Epithelial cell of esophagus (primary cell): ENCODE data around the gene OAS3.
A peak's percentile ranks its signal among the peaks of the same experiment; 100 is the strongest.

Experiments
- DNase-seq: peaks from one replicate; pipeline ENCODE4 v3.0.0; 2010; ENCODE audit warnings: low read depth
- H3K4me3 ChIP-seq: 2 replicates; pipeline ENCODE4 v1.5.1; 2011; ENCODE audit warnings: mild to moderate bottlenecking, low read length, control low read depth
- CTCF ChIP-seq: IDR thresholded peaks from 2 replicates; pipeline ENCODE4 v1.5.1; 2011; ENCODE audit warnings: low read depth, mild to moderate bottlenecking, low read length, control low read depth, inconsistent platforms; ENCODE audit not compliant: insufficient read depth; ENCODE audit errors: missing control alignments

The OAS3 gene

GRCh38 chr12:113010701-113011100 is 72.4 kb downstream of the OAS3 start:
- DNase-seq: no peak
- H3K4me3 ChIP-seq: no peak overlapping the region
- TF ChIP-seq CTCF: no peak

GRCh38 chr12:113014565-113014964 is 76.3 kb downstream of the OAS3 start:
- no peak for DNase-seq
- TF ChIP-seq CTCF: no peak
- H3K4me3 ChIP-seq: no peak overlapping the region

GRCh38 chr12:113016796-113017195 is 78.5 kb downstream of the OAS3 start:
- H3K4me3 ChIP-seq: no peak overlapping the region
- no peak for TF ChIP-seq CTCF
- no peak for DNase-seq

GRCh38 chr12:113019025-113019424 is 80.8 kb downstream of the OAS3 start:
- peak; percentile 75 for DNase-seq
- H3K4me3 ChIP-seq: no peak overlapping the region

GRCh38 chr12:113021500-113021899 is 83.2 kb downstream of the OAS3 start:
- peak; percentile 47 for DNase-seq
- TF ChIP-seq CTCF: no peak
- no peak overlapping the region for H3K4me3 ChIP-seq

More at GRCh38 chr12:113019025-113019424, 80.8 kb downstream of the OAS3 start:
- TF ChIP-seq CTCF: no peak
